Breast epithelium (tissue), 4 donors: ENCODE measurements around the gene USP10. TPM values are rescaled to one million over a fixed set of nuclear protein-coding genes. Genes with fewer than 3 reads are reported as not detected.

Source experiments
- DNase-seq, 2 donors: peaks; one replicate each; pipeline ENCODE4 v3.0.0-alpha.2; 2019; ENCODE audit warnings: low spot score in 2 of 2
- H3K27ac ChIP-seq, 2 donors: fragments of 200-600 bp; sonication (generic) in 1 of 2; one replicate each; pipeline ENCODE4 v1.5.1; 2016 to 2019; ENCODE audit warnings: mild to moderate bottlenecking in 1 of 2
- H3K27me3 ChIP-seq, 2 donors: fragments of 200-600 bp; sonication (generic) in 1 of 2; one replicate each; pipeline versions ENCODE4 v1.5.1 to v1.6.0; 2017 to 2019; ENCODE audit warnings: control low read depth in 1 of 2, mild to moderate bottlenecking in 1 of 2
- H3K36me3 ChIP-seq: fragments of 200-600 bp; one replicate; pipeline ENCODE4 v1.5.1; 2019
- H3K4me1 ChIP-seq, 2 donors: fragments of 200-600 bp; sonication (generic); one replicate each; pipeline ENCODE4 v1.5.1; 2016 to 2019; ENCODE audit warnings: control low read depth in 1 of 2
- H3K4me3 ChIP-seq, 3 donors: fragments of 200-600 bp; sonication (generic); 1 replicate in 2 of 3; 2 replicates in 1 of 3; pipeline ENCODE4 v1.5.1; 2016 to 2019; ENCODE audit warnings: mild to moderate bottlenecking in 3 of 3, moderate library complexity in 2 of 3
- H3K9me3 ChIP-seq, 2 donors: fragments of 200-600 bp; sonication (generic) in 1 of 2; one replicate each; pipeline ENCODE4 v1.5.1; 2016 to 2019; ENCODE audit warnings: control low read depth in 1 of 2
- POLR2A ChIP-seq: fragments of 450-650 bp; IDR thresholded peaks from one replicate; pipeline ENCODE4 v1.6.1; 2016; ENCODE audit warnings: antibody characterized with exemption, mild to moderate bottlenecking, moderate library complexity
- POLR2AphosphoS5 ChIP-seq, 3 donors: sonication (generic); formaldehyde crosslinking; IDR thresholded peaks; one replicate each; pipeline ENCODE4 v1.6.1; 2017; ENCODE audit warnings: antibody characterized with exemption in 3 of 3
- intact Hi-C: fragments of 100-400 bp; cut with DNase I; formaldehyde crosslinking; loops from one replicate; pipeline ENCODE4 v1.15.1; 2023; ENCODE audit warnings: low total_unique reads
- total RNA-seq, 3 donors: library from RNA; depleted of rRNA; stranded (reverse); fragments of >200 nt; gene quantifications; one replicate each; pipeline ENCODE4 v1.1.0, GENCODE V29; 2016
- TF ChIP-seq, protein P1 (sequence below), 3 donors: fragments of 450-650 bp; IDR thresholded peaks; one replicate each; pipeline ENCODE4 v1.5.1; 2016 to 2017; ENCODE audit warnings: antibody characterized with exemption in 3 of 3, mild to moderate bottlenecking in 3 of 3, moderate library complexity in 3 of 3

USP10 gene
- total RNA-seq, 3 donors from 2014 or later: 30.4 to 70.8 (median 51.5) TPM

DNA sequence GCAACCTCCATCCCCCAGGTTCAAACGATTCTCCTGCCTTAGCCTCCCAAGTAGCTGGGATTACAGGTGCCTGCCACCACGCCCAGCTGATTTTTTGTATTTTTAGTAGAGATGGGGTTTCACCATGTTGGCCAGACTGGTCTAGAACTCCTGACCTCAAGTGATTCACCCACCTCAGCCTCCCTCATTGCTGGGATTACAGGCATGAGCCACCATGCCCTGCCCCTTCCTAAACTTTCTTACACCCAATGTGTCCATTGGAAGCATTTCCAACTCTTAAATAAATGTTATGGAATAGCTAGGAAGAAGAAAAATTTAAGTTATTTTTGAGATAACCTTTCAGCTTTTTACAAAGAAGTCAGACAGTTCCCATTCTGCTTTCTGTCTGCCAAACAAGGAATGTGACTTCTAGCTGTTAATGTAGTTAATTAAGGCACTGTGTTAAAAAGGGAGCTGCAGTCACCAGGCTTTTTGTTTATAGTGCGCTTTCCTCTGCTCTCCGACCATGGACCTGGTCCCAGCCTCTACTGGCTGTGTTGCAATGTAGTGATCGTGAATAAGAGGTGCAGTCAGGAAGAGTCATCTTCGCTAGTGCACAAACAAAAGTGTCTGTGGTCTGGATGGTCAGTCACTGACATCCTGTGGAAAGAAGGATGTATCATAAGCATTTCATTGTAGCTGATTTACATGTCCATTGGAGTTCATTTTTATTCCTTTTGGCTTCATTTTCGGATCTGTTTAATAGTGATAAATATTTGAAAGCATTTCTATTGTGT is 39.7 kb downstream of the USP10 start:
- H3K27me3 ChIP-seq: no peaks in the 10 kb centered on the region
- TF ChIP-seq, protein P1, sequence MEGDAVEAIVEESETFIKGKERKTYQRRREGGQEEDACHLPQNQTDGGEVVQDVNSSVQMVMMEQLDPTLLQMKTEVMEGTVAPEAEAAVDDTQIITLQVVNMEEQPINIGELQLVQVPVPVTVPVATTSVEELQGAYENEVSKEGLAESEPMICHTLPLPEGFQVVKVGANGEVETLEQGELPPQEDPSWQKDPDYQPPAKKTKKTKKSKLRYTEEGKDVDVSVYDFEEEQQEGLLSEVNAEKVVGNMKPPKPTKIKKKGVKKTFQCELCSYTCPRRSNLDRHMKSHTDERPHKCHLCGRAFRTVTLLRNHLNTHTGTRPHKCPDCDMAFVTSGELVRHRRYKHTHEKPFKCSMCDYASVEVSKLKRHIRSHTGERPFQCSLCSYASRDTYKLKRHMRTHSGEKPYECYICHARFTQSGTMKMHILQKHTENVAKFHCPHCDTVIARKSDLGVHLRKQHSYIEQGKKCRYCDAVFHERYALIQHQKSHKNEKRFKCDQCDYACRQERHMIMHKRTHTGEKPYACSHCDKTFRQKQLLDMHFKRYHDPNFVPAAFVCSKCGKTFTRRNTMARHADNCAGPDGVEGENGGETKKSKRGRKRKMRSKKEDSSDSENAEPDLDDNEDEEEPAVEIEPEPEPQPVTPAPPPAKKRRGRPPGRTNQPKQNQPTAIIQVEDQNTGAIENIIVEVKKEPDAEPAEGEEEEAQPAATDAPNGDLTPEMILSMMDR (IDR thresholded peaks at IDR 0.05): no peak
- TF ChIP-seq POLR2AphosphoS5 (IDR thresholded peaks at IDR 0.05) (no peak), POLR2A (no peak)
- no peak overlapping the region for H3K4me3 ChIP-seq
- no peak overlapping the region for H3K27ac ChIP-seq
- no peak for DNase-seq
- no peaks in the 10 kb centered on the region for H3K9me3 ChIP-seq
- H3K4me1 ChIP-seq: peaks cover 0 to 4% of the 10 kb centered on the region in 2 donors
- H3K36me3 ChIP-seq: no peaks in the 10 kb centered on the region
- intact Hi-C loops: no loop called here

GRCh38 chr16:84740596-84741116 is 40.9 kb downstream of the USP10 start:
- no peaks in the 10 kb centered on the region for H3K27me3 ChIP-seq
- no peak overlapping the region for H3K27ac ChIP-seq
- TF ChIP-seq POLR2A: no peak
- TF ChIP-seq, protein P1 (IDR thresholded peaks at IDR 0.05): no peak
- no peak for TF ChIP-seq POLR2AphosphoS5 (IDR thresholded peaks at IDR 0.05)
- H3K4me1 ChIP-seq: peaks cover 0 to 4% of the 10 kb centered on the region in 2 donors
- no peaks in the 10 kb centered on the region for H3K36me3 ChIP-seq
- H3K9me3 ChIP-seq: no peaks in the 10 kb centered on the region
- no peak for DNase-seq
- H3K4me3 ChIP-seq: no peak overlapping the region
- intact Hi-C loops: no loop called here

GRCh38 chr16:84741340-84741830 is 41.6 kb downstream of the USP10 start:
- DNase-seq: no peak
- intact Hi-C loops: no loop called here
- H3K36me3 ChIP-seq: no peaks in the 10 kb centered on the region
- no peaks in the 10 kb centered on the region for H3K27me3 ChIP-seq
- TF ChIP-seq POLR2A (no peak), POLR2AphosphoS5 (IDR thresholded peaks at IDR 0.05) (no peak)
- TF ChIP-seq, protein P1 (IDR thresholded peaks at IDR 0.05): no peak
- peaks cover 0 to under 1% of the 10 kb centered on the region in 2 donors for H3K4me1 ChIP-seq
- H3K9me3 ChIP-seq: no peaks in the 10 kb centered on the region
- no peak overlapping the region for H3K4me3 ChIP-seq
- H3K27ac ChIP-seq: no peak overlapping the region

- no peaks in the 10 kb centered on the region for H3K27me3 ChIP-seq
- no peaks in the 10 kb centered on the region for H3K36me3 ChIP-seq
- H3K4me3 ChIP-seq: no peak overlapping the region
- no peaks in the 10 kb centered on the region for H3K4me1 ChIP-seq
- TF ChIP-seq POLR2A: no peak
- no peak for TF ChIP-seq POLR2AphosphoS5 (IDR thresholded peaks at IDR 0.05)
- TF ChIP-seq, protein P1 (IDR thresholded peaks at IDR 0.05): no peak
- no peak overlapping the region for H3K27ac ChIP-seq
- intact Hi-C loops: no loop called here
- DNase-seq: no peak
- H3K9me3 ChIP-seq: no peaks in the 10 kb centered on the region
Measured at GRCh38 chr16:84742641-84743092, 42.9 kb downstream of the USP10 start.

- Histone ChIP-seq H3K27me3 (no peaks in the 10 kb centered on the region), H3K4me1 (peaks cover 0 to 5% of the 10 kb centered on the region in 2 donors), H3K4me3 (no peak overlapping the region), H3K27ac (no peak overlapping the region), H3K9me3 (no peaks in the 10 kb centered on the region), H3K36me3 (no peaks in the 10 kb centered on the region)
- intact Hi-C loops: no loop called here
- DNase-seq: no peak
- TF ChIP-seq POLR2AphosphoS5 (IDR thresholded peaks at IDR 0.05) (no peak), POLR2A (no peak)
- TF ChIP-seq, protein P1 (IDR thresholded peaks at IDR 0.05): no peak
Measured at GRCh38 chr16:84746231-84746630, 46.4 kb downstream of the USP10 start.
